NCI-H524 (cell line): ENCODE data around the gene HOOK2.
"Not testable (repeated sequence)": the region's sequence is repeated elsewhere in the genome, so short reads cannot be mapped to it uniquely, and the experiment has no call there.

ENCODE experiments used
- DNase-seq, 2 experiments: peaks; one replicate each; lab custom pipeline; 2025; lab: John Stamatoyannopoulos, UW

HOOK2 gene

GRCh38 chr19:12721656-12722565 is 53.4 kb downstream of the HOOK2 start:
- DNase-seq: no peak

- DNase-seq: no peak
These were observed 54.3 kb downstream of the HOOK2 start for GRCh38 chr19:12720851-12721655.

GRCh38 chr19:12720296-12720695 is 55.1 kb downstream of the HOOK2 start:
- no peak for DNase-seq

- DNase-seq: no peak
These were observed 59.4 kb downstream of the HOOK2 start for GRCh38 chr19:12715929-12716328.

- DNase-seq: no peak
These were observed 60.2 kb downstream of the HOOK2 start for GRCh38 chr19:12715102-12715501.

GRCh38 chr19:12713304-12713703 is 62.0 kb downstream of the HOOK2 start:
- DNase-seq: not testable (repeated sequence)
